Measurements from ENCODE around the gene DOCK11.

Gene DOCK11

DNA sequence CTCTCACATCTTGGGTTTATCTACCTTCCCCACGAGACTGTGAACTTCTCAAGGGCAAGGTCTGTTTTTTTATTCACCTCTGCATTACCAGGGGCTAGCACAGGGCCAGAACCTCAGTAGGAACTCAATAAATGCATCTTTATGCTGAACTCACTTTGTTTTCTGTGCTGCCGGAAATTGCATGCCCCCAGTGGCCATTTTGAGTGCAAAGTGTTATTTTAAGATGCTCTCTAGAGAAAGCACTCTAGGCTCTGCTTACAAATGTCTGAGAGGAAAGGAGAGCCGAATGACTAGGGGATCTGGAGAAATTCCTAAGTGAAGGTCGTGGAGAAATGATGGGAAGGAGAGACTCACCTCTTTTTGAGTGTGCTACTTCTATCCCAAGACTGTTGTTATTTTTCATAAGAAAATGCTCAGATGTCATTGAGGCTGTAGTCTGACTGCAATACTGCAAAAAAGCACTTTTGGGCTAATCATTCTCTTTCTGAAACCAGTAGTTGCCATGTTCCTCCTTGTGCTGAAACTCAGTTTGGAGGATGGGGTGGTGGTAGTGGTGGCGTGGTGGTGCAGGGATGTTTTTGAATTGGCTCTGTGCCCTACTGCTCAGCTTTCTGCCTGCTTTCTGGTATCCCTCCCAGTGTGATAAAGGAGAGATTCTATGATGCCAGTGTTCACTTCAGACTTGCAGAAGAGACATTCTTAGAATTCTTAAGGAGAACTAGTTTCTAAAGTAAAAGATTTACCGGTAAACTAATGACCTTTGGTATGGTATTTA lies 41.3 kb downstream of the DOCK11 start:
- peak; percentile 31 for DNase-seq
- H3K4me1 ChIP-seq (ENCODE audit: insufficient read depth, low read length): no peaks in the 10 kb centered on the region
- no peaks in the 10 kb centered on the region for H3K27me3 ChIP-seq (ENCODE audit: insufficient read depth, low read length, poor library complexity)
- H3K79me2 ChIP-seq (ENCODE audit: insufficient read depth, low read length): peaks cover 48% of the 10 kb centered on the region; the same call in 1 of the 2 replicates
- H3K9ac ChIP-seq (ENCODE audit: low read depth, low read length): no peak overlapping the region
- TF ChIP-seq, protein P1, sequence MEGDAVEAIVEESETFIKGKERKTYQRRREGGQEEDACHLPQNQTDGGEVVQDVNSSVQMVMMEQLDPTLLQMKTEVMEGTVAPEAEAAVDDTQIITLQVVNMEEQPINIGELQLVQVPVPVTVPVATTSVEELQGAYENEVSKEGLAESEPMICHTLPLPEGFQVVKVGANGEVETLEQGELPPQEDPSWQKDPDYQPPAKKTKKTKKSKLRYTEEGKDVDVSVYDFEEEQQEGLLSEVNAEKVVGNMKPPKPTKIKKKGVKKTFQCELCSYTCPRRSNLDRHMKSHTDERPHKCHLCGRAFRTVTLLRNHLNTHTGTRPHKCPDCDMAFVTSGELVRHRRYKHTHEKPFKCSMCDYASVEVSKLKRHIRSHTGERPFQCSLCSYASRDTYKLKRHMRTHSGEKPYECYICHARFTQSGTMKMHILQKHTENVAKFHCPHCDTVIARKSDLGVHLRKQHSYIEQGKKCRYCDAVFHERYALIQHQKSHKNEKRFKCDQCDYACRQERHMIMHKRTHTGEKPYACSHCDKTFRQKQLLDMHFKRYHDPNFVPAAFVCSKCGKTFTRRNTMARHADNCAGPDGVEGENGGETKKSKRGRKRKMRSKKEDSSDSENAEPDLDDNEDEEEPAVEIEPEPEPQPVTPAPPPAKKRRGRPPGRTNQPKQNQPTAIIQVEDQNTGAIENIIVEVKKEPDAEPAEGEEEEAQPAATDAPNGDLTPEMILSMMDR (IDR thresholded peaks at IDR 0.05; ENCODE audit: borderline replicate concordance, extremely low read depth, low read length, poor library complexity, severe bottlenecking): peak; percentile 45
- no peak for TF ChIP-seq EZH2 (IDR thresholded peaks at IDR 0.05; ENCODE audit: borderline replicate concordance, low read depth, low read length, severe bottlenecking)
- no peaks in the 10 kb centered on the region for H4K20me1 ChIP-seq (ENCODE audit: insufficient read depth, low read length)
- no peaks in the 10 kb centered on the region for H3K36me3 ChIP-seq (ENCODE audit: insufficient read depth, low read length)
- H2AFZ ChIP-seq (ENCODE audit: low read depth, low read length): no peak overlapping the region
- peak; percentile 68; the same call in 2 of the 3 replicates for ATAC-seq (ENCODE audit: insufficient read depth, low read depth)
- H3K4me3 ChIP-seq (ENCODE audit: low read depth in 1 of 2, low read length in 2 of 2): no peak overlapping the region
- H3K27ac ChIP-seq (ENCODE audit: low read length): no peak overlapping the region
- no peak overlapping the region for H3K4me2 ChIP-seq (ENCODE audit: insufficient read depth, low read length)
- H3K9me3 ChIP-seq (ENCODE audit: insufficient read depth, low read length, severe bottlenecking): no peaks in the 10 kb centered on the region

DNA sequence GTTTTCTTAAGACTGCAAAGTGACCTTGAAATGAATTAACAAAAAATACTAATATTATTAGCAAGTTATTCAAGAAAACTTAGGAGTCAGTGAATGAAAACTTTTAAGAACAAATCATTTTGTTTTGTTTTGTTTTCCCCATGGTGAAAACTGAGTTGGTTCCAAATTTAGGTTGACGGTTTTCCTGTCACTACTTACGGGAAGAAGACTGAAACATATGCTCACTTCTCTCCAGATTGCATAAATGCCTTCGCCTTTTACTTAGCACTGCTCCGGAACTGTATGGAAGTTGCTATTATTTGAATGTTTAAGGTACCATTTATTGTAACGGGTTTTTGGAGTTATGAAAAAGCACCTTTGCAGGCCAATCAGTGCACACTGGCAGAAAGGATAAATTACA lies 42.8 kb downstream of the DOCK11 start:
- H3K36me3 ChIP-seq (ENCODE audit: insufficient read depth, low read length): peaks cover 4% of the 10 kb centered on the region; the same call in 1 of the 2 replicates
- no peak overlapping the region for H2AFZ ChIP-seq (ENCODE audit: low read depth, low read length)
- ATAC-seq (ENCODE audit: insufficient read depth, low read depth) (no peak), DNase-seq (no peak)
- no peak overlapping the region for H3K27ac ChIP-seq (ENCODE audit: low read length)
- H3K79me2 ChIP-seq (ENCODE audit: insufficient read depth, low read length): peaks cover 40% of the 10 kb centered on the region; the same call in 1 of the 2 replicates
- no peak overlapping the region for H3K9ac ChIP-seq (ENCODE audit: low read depth, low read length)
- H3K4me2 ChIP-seq (ENCODE audit: insufficient read depth, low read length): no peak overlapping the region
- no peaks in the 10 kb centered on the region for H3K27me3 ChIP-seq (ENCODE audit: insufficient read depth, low read length, poor library complexity)
- no peaks in the 10 kb centered on the region for H3K4me1 ChIP-seq (ENCODE audit: insufficient read depth, low read length)
- no peaks in the 10 kb centered on the region for H3K9me3 ChIP-seq (ENCODE audit: insufficient read depth, low read length, severe bottlenecking)
- no peak overlapping the region for H3K4me3 ChIP-seq (ENCODE audit: low read depth in 1 of 2, low read length in 2 of 2)
- no peaks in the 10 kb centered on the region for H4K20me1 ChIP-seq (ENCODE audit: insufficient read depth, low read length)
- no peak for TF ChIP-seq EZH2 (IDR thresholded peaks at IDR 0.05; ENCODE audit: borderline replicate concordance, low read depth, low read length, severe bottlenecking)
- TF ChIP-seq, protein P1 (IDR thresholded peaks at IDR 0.05; ENCODE audit: borderline replicate concordance, extremely low read depth, low read length, poor library complexity, severe bottlenecking): no peak

DNA sequence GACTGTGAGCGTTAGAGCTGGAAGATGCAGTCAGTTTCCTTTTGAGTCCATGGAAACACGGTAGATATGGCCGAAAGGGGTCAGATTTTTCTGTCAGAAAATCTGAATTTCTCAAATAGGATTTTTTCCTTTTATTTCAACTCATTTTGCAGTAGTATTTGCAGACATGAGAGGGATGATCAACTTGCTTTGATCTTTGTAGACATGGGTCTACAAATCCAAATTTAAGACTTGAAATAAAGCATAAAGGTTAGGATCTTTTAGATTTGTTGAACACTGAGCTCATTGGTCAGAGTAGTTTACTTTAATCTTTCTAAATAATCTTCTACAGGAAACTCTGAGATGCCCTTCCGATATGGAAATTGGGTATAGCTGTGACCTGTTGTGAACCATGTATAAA lies 44.7 kb downstream of the DOCK11 start:
- TF ChIP-seq, protein P1 (IDR thresholded peaks at IDR 0.05; ENCODE audit: borderline replicate concordance, extremely low read depth, low read length, poor library complexity, severe bottlenecking): no peak
- no peak for TF ChIP-seq EZH2 (IDR thresholded peaks at IDR 0.05; ENCODE audit: borderline replicate concordance, low read depth, low read length, severe bottlenecking)
- Histone ChIP-seq H3K4me3 (ENCODE audit: low read depth in 1 of 2, low read length in 2 of 2) (no peak overlapping the region), H3K4me2 (ENCODE audit: insufficient read depth, low read length) (no peak overlapping the region), H3K4me1 (ENCODE audit: insufficient read depth, low read length) (no peaks in the 10 kb centered on the region), H3K9ac (ENCODE audit: low read depth, low read length) (no peak overlapping the region), H3K9me3 (ENCODE audit: insufficient read depth, low read length, severe bottlenecking) (no peaks in the 10 kb centered on the region), H3K27me3 (ENCODE audit: insufficient read depth, low read length, poor library complexity) (no peaks in the 10 kb centered on the region), H4K20me1 (ENCODE audit: insufficient read depth, low read length) (no peaks in the 10 kb centered on the region), H3K79me2 (ENCODE audit: insufficient read depth, low read length) (peaks cover 28% of the 10 kb centered on the region; the same call in 1 of the 2 replicates), H3K27ac (ENCODE audit: low read length) (no peak overlapping the region), H2AFZ (ENCODE audit: low read depth, low read length) (no peak overlapping the region), H3K36me3 (ENCODE audit: insufficient read depth, low read length) (peaks cover 10% of the 10 kb centered on the region; the same call in 1 of the 2 replicates)
- no peak for DNase-seq
- ATAC-seq (ENCODE audit: insufficient read depth, low read depth): no peak

Data from DND-41 (cell line).